Thymus (tissue), 14 donors: Measurements from ENCODE around the gene VSTM2B. TPM values are rescaled to one million over a fixed set of nuclear protein-coding genes. Genes with fewer than 3 reads are reported as not detected.

Experiments used
- DNase-seq, 9 donors: peaks; one replicate each; pipeline ENCODE4 v3.0.0-alpha.2; 2013; ENCODE audit warnings: low spot score in 9 of 9, low read depth in 6 of 9, missing footprints in 1 of 9
- H3K27ac ChIP-seq, 2 donors: one replicate each; pipeline ENCODE4 v1.5.1; 2013; ENCODE audit warnings: control low read depth in 1 of 2, low read depth in 1 of 2, low read length in 1 of 2, mild to moderate bottlenecking in 1 of 2, moderate library complexity in 1 of 2
- H3K27me3 ChIP-seq, 2 donors: one replicate each; pipeline ENCODE4 v1.5.1; 2013; ENCODE audit warnings: low read length in 1 of 2; ENCODE audit not compliant: control insufficient read depth in 2 of 2, insufficient read depth in 1 of 2
- H3K36me3 ChIP-seq, 2 donors: one replicate each; pipeline ENCODE4 v1.5.1; 2013; ENCODE audit warnings: low read length in 1 of 2, mild to moderate bottlenecking in 1 of 2, moderate library complexity in 1 of 2; ENCODE audit not compliant: control insufficient read depth in 2 of 2, insufficient read depth in 2 of 2
- H3K4me1 ChIP-seq, 2 donors: one replicate each; pipeline ENCODE4 v1.5.1; 2013; ENCODE audit warnings: low read length in 2 of 2; ENCODE audit not compliant: control insufficient read depth in 2 of 2, insufficient read depth in 2 of 2
- H3K4me3 ChIP-seq, 2 donors: one replicate each; pipeline ENCODE4 v1.5.1; 2013; ENCODE audit warnings: low read length in 2 of 2, control low read depth in 1 of 2, mild to moderate bottlenecking in 1 of 2
- H3K9me3 ChIP-seq, 2 donors: one replicate each; pipeline ENCODE4 v1.5.1; 2013; ENCODE audit warnings: low read length in 1 of 2, mild to moderate bottlenecking in 1 of 2; ENCODE audit not compliant: control insufficient read depth in 2 of 2, insufficient read depth in 1 of 2
- WGBS: extraction: QIAGEN DNeasy Blood & Tissue Kit; methylation state at CpG from one replicate; pipeline ENCODE4 v1.1.7; 2013; 5-methylcytosine and 5-hydroxymethylcytosine counted together
- long read RNA-seq, 10 donors: transcript quantifications; one replicate each; lab custom pipeline, GENCODE V29; 2026
- polyA plus RNA-seq: library from polyadenylated mRNA; stranded (reverse); fragments of 200-250 nt; gene quantifications from one replicate; pipeline ENCODE4 v1.2.3, GENCODE V29; 2013
- total RNA-seq: library from RNA; stranded (reverse); fragments of 120-200 nt; gene quantifications from one replicate; pipeline ENCODE4 v1.2.4, GENCODE V29; 2013
- donor health status: healthy.

Gene VSTM2B
- not detected for total RNA-seq
- polyA plus RNA-seq, result 0.16 TPM
- long read RNA-seq, donor 1, result 0 reads
- long read RNA-seq, donor 2, result 0 reads
- long read RNA-seq, donor 3, result 0 reads
- long read RNA-seq, donor 4, result 0 reads
- long read RNA-seq, donor 5, result 0 reads
- long read RNA-seq, donor 6, result 0 reads
- long read RNA-seq, donor 7, result 0 reads
- long read RNA-seq, donor 8, result 0 reads
- long read RNA-seq, donor 9, result 0 reads
- long read RNA-seq, donor 10, result 0 reads

DNA sequence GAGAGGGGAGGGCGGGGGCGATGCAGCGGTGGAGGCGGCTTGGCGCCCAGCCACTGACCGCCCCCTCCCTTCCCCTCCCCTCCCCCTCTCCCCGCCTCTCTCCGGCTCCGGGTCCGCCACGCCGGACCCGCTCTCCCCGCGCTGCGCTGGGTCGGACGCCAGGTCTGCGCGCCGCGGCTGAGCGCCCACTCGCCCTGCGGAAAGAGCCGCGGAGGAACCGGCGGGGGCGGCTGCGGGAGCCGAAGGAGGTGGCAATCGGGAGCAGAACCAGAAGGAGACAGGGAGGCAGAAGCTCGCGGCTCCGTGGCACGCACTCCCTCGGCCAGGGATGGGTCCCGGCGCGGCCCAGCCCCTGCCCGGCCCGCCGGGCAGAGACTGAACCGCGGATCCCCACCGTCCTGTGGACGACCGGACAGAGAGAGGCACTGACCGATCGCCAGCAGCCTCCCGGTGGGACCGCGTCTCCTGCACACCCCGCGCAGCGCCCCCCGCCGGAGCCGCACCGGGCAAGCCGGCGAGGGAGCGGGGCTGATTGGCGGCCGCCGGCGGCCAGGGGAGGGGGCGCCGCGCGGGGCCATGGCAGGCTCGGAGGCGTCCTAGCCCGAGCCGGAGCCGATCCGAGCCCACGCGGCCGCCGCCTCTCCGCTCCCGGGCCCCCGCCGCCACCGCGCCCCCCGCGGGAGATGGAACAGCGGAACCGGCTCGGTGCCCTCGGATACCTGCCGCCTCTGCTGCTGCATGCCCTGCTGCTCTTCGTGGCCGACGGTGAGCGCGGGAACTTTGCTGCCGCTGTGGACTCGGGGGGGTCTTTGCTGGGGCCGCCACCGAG lies at the start of gene VSTM2B:
Gene VSTM2B (plus strand): TSS at position 94 of the 829 bp plus-strand sequence. CDS start 590 bp downstream, at position 684.
- 3% methylated on average over 102 of the region's 104 CpGs for WGBS
- no peak within 1 kb of the TSS for H3K4me3 ChIP-seq
- no peak within 1 kb of the TSS for H3K27ac ChIP-seq
- H3K36me3 ChIP-seq, result no peaks in the 10 kb centered on the region
- no peak for DNase-seq
- peaks cover 0 to 2% of the 10 kb centered on the region in 2 donors for H3K9me3 ChIP-seq
- H3K27me3 ChIP-seq, result peaks cover 81 to 84% of the 10 kb centered on the region in 2 donors
- H3K4me1 ChIP-seq, result no peaks in the 10 kb centered on the region

- Histone ChIP-seq H3K9me3 (no peaks in the 10 kb centered on the region), H3K36me3 (no peaks in the 10 kb centered on the region), H3K4me1 (no peaks in the 10 kb centered on the region), H3K27ac (no peak overlapping the region), H3K27me3 (no peaks in the 10 kb centered on the region), H3K4me3 (no peak overlapping the region)
- no peak for DNase-seq
- WGBS, result 79% methylated on average over 4 of the region's 4 CpGs
Observed at GRCh38 chr19:29476528-29476927, 49.3 kb upstream of the VSTM2B start.

GRCh38 chr19:29477831-29478577 lies 47.8 kb upstream of the VSTM2B start:
- Histone ChIP-seq H3K27ac (no peak overlapping the region), H3K36me3 (no peaks in the 10 kb centered on the region), H3K27me3 (no peaks in the 10 kb centered on the region), H3K4me3 (no peak overlapping the region), H3K9me3 (no peaks in the 10 kb centered on the region), H3K4me1 (no peaks in the 10 kb centered on the region)
- WGBS, result 93% methylated on average over 16 of the region's 16 CpGs
- no peak for DNase-seq

DNA sequence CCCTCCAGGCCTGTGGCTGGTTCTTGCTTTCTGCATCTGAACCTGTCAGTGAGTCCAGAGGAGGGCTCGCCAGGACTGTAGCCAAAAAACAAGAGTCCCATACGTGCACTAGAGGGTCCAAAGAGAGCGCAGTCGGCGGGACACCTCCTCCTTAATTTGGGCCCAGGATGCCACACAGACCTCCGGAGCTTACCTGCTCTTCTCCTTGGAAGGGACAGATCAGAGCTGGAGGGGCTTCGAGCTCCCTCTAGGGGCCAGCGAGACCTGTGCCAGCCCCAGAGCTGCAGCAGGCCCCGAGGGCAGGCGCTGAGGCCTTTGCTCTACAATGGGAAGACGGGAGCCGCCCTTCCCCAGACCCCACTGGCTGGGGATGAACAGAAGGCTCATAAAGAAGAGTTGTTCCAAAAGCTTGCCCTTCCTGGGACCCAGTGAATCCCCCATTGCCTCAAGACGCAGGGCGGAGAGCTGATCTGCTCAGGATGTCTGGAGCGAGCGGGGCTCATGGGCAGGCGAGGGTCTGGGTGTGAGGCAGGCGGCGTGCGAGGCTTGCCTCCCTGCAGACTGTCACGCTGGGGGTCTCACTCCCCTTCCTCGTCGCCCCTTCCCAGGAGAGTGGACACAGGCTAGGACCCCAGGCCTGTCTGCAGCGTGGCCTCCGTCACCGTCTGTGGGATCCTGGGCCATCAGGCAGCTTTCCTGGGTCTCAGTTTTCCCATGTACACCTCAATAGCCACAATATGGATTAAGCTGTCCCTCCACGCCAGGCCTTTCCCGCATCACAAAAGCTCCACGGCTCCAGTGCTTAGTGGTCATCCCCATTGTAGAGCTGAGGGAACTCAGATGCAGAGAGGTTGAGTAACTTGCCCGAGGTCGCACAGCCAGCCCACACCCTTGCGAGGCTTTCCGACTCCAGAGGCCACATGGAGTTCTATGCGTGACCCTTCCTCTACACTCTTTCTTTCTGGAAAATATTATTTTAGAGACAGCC lies 46.9 kb upstream of the VSTM2B start:
- H3K27ac ChIP-seq, result no peak overlapping the region
- no peaks in the 10 kb centered on the region for H3K36me3 ChIP-seq
- peak in 1 of 9 donors; percentile 3 for DNase-seq
- WGBS, result 66% methylated on average over 34 of the region's 34 CpGs
- H3K4me1 ChIP-seq, result no peaks in the 10 kb centered on the region
- no peak overlapping the region for H3K4me3 ChIP-seq
- H3K9me3 ChIP-seq, result no peaks in the 10 kb centered on the region
- no peaks in the 10 kb centered on the region for H3K27me3 ChIP-seq

DNA sequence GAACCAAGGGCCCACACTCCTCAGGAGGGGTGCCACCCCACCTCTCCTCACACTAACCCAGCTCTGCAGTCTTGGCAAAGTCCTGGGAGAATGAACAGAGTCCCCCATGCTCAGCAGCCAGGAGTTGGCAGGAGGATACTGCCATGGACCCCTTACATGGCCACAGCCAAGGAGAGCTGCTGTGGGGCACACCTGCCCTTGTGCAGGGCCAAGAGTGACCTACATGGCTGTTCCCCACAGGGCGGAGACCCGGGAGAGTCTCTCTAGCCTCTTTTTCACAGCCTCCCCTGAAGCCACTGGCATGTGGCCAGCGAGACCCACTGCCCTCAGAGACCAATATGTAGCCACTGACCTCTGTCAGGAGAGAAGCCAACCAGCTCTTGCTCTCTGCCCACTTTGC lies 45.9 kb upstream of the VSTM2B start:
- H3K4me3 ChIP-seq, result no peak overlapping the region
- H3K27ac ChIP-seq, result no peak overlapping the region
- H3K36me3 ChIP-seq, result no peaks in the 10 kb centered on the region
- H3K9me3 ChIP-seq, result no peaks in the 10 kb centered on the region
- H3K4me1 ChIP-seq, result no peaks in the 10 kb centered on the region
- no peaks in the 10 kb centered on the region for H3K27me3 ChIP-seq
- 100% methylated on average over 3 of the region's 3 CpGs for WGBS
- DNase-seq, result no peak

GRCh38 chr19:29480507-29480906 lies 45.3 kb upstream of the VSTM2B start:
- no peaks in the 10 kb centered on the region for H3K4me1 ChIP-seq
- H3K27me3 ChIP-seq, result no peaks in the 10 kb centered on the region
- no peak overlapping the region for H3K4me3 ChIP-seq
- no peaks in the 10 kb centered on the region for H3K9me3 ChIP-seq
- no peaks in the 10 kb centered on the region for H3K36me3 ChIP-seq
- no peak overlapping the region for H3K27ac ChIP-seq
- 96% methylated on average over 7 of the region's 7 CpGs for WGBS
- no peak for DNase-seq

DNA sequence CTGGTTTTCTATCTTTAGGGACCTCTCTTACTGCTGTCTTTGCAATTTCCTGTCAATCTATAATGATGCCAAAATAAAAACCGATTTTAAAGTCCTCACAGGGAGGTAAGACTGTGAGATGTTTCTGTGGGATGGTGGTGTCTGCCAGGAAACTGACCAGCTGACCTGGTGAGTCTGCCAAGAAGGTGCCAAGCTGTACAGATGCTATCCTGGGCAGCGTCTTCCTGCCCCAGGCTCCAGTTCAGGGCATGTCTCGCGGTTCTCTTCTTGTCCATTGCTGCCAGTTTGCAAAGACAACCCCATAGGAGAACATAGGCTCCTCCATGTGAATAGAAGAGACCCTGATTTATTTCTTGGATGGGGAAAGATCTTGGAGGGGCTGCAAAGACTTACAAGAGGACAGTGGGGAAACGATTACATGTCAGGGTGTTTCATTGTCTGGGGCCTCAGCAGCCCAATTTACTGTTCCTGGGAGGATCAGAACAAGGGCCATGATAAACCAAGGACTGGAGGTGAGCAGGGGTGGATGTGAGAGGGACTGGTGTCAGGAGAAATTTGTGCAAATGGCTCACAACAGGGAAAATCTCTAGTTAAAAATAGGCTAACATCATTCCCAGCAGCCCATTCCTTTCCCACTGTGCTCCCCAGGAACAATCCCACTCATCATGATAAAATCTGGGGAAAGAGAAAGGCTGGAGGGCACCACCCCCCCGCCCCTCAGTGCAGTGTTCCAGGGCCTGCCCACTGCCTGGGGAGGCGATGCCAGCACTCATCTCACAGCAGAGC lies 42.7 kb upstream of the VSTM2B start:
- no peak overlapping the region for H3K4me3 ChIP-seq
- no peaks in the 10 kb centered on the region for H3K4me1 ChIP-seq
- DNase-seq, result no peak
- no peaks in the 10 kb centered on the region for H3K27me3 ChIP-seq
- H3K9me3 ChIP-seq, result no peaks in the 10 kb centered on the region
- H3K27ac ChIP-seq, result no peak overlapping the region
- WGBS, result 85% methylated on average over 7 of the region's 7 CpGs
- no peaks in the 10 kb centered on the region for H3K36me3 ChIP-seq

GRCh38 chr19:29483641-29483920 lies 42.2 kb upstream of the VSTM2B start:
- WGBS, result 94% methylated on average over 5 of the region's 5 CpGs
- Histone ChIP-seq H3K4me3 (no peak overlapping the region), H3K9me3 (no peaks in the 10 kb centered on the region), H3K36me3 (no peaks in the 10 kb centered on the region), H3K4me1 (no peaks in the 10 kb centered on the region), H3K27me3 (no peaks in the 10 kb centered on the region), H3K27ac (no peak overlapping the region)
- no peak for DNase-seq
